OCI-LY7 (cell line): ENCODE data around the gene DEAF1. TPM values are rescaled to one million over a fixed set of nuclear protein-coding genes. Genes with fewer than 3 reads are reported as not detected.

ENCODE experiments used
- BruUV-seq: library from RNA; stranded (reverse); fragments of 400-500 nt; replicated peaks from 2 replicates; lab custom pipeline; 2021; lab: Mats Ljungman, UMichigan
- CTCF ChIA-PET: fragments of 300-600 bp; sonication (Branson Sonifier 250); formaldehyde crosslinking; loops from one replicate; lab custom pipeline; 2022; ENCODE audit warnings: antibody characterized with exemption; ENCODE audit not compliant: unreplicated experiment; lab: Charles Lee
- POLR2A ChIA-PET: fragments of 300-600 bp; sonication (Branson Sonifier 250); formaldehyde crosslinking; loops from one replicate; lab custom pipeline; 2022; ENCODE audit warnings: antibody characterized with exemption; lab: Charles Lee
- DNase-seq: peaks from one replicate; pipeline ENCODE4 v3.0.0-alpha.2; 2015; ENCODE audit warnings: low spot score
- H2AFZ ChIP-seq: fragments of 200-600 bp; sonication (generic), shearing (Covaris generic); 2 replicates; pipeline ENCODE4 v1.6.1; 2014; ENCODE audit warnings: mild to moderate bottlenecking, antibody characterized with exemption, low read length, moderate library complexity
- H3K27ac ChIP-seq: fragments of 200-600 bp; sonication (generic); 2 replicates; pipeline ENCODE4 v1.5.1; 2014; ENCODE audit warnings: mixed run types, low read depth, mild to moderate bottlenecking, moderate library complexity, low read length, inconsistent platforms; ENCODE audit not compliant: poor library complexity, severe bottlenecking
- H3K36me3 ChIP-seq: fragments of 200-600 bp; sonication (generic); 2 replicates; pipeline ENCODE4 v1.6.1; 2014; ENCODE audit warnings: mild to moderate bottlenecking, antibody characterized with exemption, low read length, moderate library complexity, mixed read lengths; ENCODE audit not compliant: insufficient read depth
- H3K4me1 ChIP-seq: fragments of 200-600 bp; sonication (generic); 2 replicates; pipeline ENCODE4 v1.5.1; 2014; ENCODE audit warnings: mild to moderate bottlenecking, low read length; ENCODE audit not compliant: insufficient read depth, poor library complexity, severe bottlenecking
- H3K4me2 ChIP-seq: fragments of 200-600 bp; sonication (generic); 2 replicates; pipeline ENCODE4 v1.6.1; 2014; ENCODE audit warnings: mild to moderate bottlenecking, low read length
- H3K4me3 ChIP-seq: fragments of 200-600 bp; sonication (generic); 2 replicates; pipeline ENCODE4 v1.5.1; 2014; ENCODE audit warnings: mild to moderate bottlenecking, low read depth, low read length; ENCODE audit not compliant: poor library complexity, severe bottlenecking
- H3K79me2 ChIP-seq: fragments of 200-600 bp; sonication (generic); 2 replicates; pipeline ENCODE4 v1.6.1; 2016; ENCODE audit warnings: low read depth, mild to moderate bottlenecking, low read length, moderate library complexity, mixed read lengths; ENCODE audit not compliant: insufficient read depth
- H3K9me2 ChIP-seq: fragments of 200-600 bp; sonication (generic); 2 replicates; pipeline ENCODE4 v1.6.1; 2016; ENCODE audit warnings: mild to moderate bottlenecking, low read length, mixed read lengths; ENCODE audit not compliant: insufficient read depth
- H3K9me3 ChIP-seq: fragments of 200-600 bp; sonication (generic); 2 replicates; pipeline ENCODE4 v1.6.1; 2014; ENCODE audit warnings: mild to moderate bottlenecking, mixed run types, low read length, mixed read lengths
- H4K20me1 ChIP-seq: fragments of 200-600 bp; sonication (generic); 2 replicates; pipeline ENCODE4 v1.6.1; 2014; ENCODE audit warnings: mild to moderate bottlenecking, antibody characterized with exemption, low read length, moderate library complexity, mixed read lengths; ENCODE audit not compliant: insufficient read depth
- CTCF ChIP-seq: fragments of 200-600 bp; sonication (generic); conservative IDR thresholded peaks from 2 replicates; pipeline ENCODE4 v1.5.1; 2014; ENCODE audit warnings: mild to moderate bottlenecking, antibody characterized with exemption, low read length, moderate library complexity, mixed read lengths
- EZH2phosphoT487 ChIP-seq: fragments of 200-600 bp; sonication (generic); IDR thresholded peaks from 2 replicates; pipeline ENCODE4 v1.6.1; 2018; ENCODE audit warnings: low read depth, borderline replicate concordance, mild to moderate bottlenecking, mixed run types, antibody characterized with exemption, low read length, moderate library complexity, mixed read lengths
- intact Hi-C: fragments of 100-400 bp; cut with micrococcal nuclease; formaldehyde crosslinking; loops from one replicate; pipeline ENCODE4 v1.10.0; 2022; ENCODE audit not compliant: unreplicated experiment
- total RNA-seq, 2 experiments: library from RNA; depleted of rRNA in 1 of 2; stranded (reverse); fragments of >200 nt in 1 of 2; shearing (Covaris generic) in 1 of 2; gene quantifications; 2 replicates each; pipeline ENCODE4 v1.2.3, GENCODE V29; 2014 to 2022

The DEAF1 gene
- total RNA-seq, 2 experiments from 2014 or later, result 42.7 to 66.2 TPM

- POLR2A ChIA-PET, result interaction anchor here (0.5 kb wide), 1 partner anchor 19 kb away, joined by 5 read pairs; no protein-coding TSS in a partner anchor
- H3K27ac ChIP-seq, result no peak overlapping the region
- no peak overlapping the region for H3K4me3 ChIP-seq
- intact Hi-C loops, result no loop called here
- no peak for DNase-seq
- 0 out of 2 replicates have a peak, but pooled peaks cover 3% of the 10 kb centered on the region for H4K20me1 ChIP-seq
- no peak overlapping the region for H3K4me2 ChIP-seq
- H2AFZ ChIP-seq, result no peak overlapping the region
- CTCF ChIA-PET, result no interaction called here
- BruUV-seq, result no TSS peak
- TF ChIP-seq EZH2phosphoT487 (no peak), CTCF (no peak)
- no peaks in the 10 kb centered on the region for H3K9me3 ChIP-seq
- peaks cover 81% of the 10 kb centered on the region for H3K36me3 ChIP-seq
- no peaks in the 10 kb centered on the region for H3K9me2 ChIP-seq
- H3K79me2 ChIP-seq, result no peaks in the 10 kb centered on the region
- H3K4me1 ChIP-seq, result peaks cover 6% of the 10 kb centered on the region
Observed at GRCh38 chr11:610146-610801, 84.7 kb downstream of the DEAF1 start.

- ChIA-PET POLR2A (no interaction called here), CTCF (no interaction called here)
- intact Hi-C loops, result no loop called here
- Histone ChIP-seq H3K27ac (no peak overlapping the region), H4K20me1 (0 out of 2 replicates have a peak, but pooled peaks cover 3% of the 10 kb centered on the region), H3K9me2 (no peaks in the 10 kb centered on the region), H3K79me2 (no peaks in the 10 kb centered on the region), H3K4me2 (no peak overlapping the region), H3K36me3 (peaks cover 90% of the 10 kb centered on the region), H3K4me1 (no peaks in the 10 kb centered on the region), H3K4me3 (no peak overlapping the region), H2AFZ (no peak overlapping the region), H3K9me3 (no peaks in the 10 kb centered on the region)
- TF ChIP-seq CTCF (no peak), EZH2phosphoT487 (no peak)
- BruUV-seq, result no TSS peak
- no peak for DNase-seq
Observed at GRCh38 chr11:609341-609811, 85.6 kb downstream of the DEAF1 start.

GRCh38 chr11:608791-609251, 86.2 kb downstream of the DEAF1 start:
- H3K9me2 ChIP-seq, result no peaks in the 10 kb centered on the region
- no peaks in the 10 kb centered on the region for H4K20me1 ChIP-seq
- H3K79me2 ChIP-seq, result no peaks in the 10 kb centered on the region
- no peak overlapping the region for H2AFZ ChIP-seq
- H3K9me3 ChIP-seq, result no peaks in the 10 kb centered on the region
- no TSS peak for BruUV-seq
- no peak overlapping the region for H3K4me3 ChIP-seq
- POLR2A ChIA-PET, result no interaction called here
- H3K4me2 ChIP-seq, result no peak overlapping the region
- H3K4me1 ChIP-seq, result no peaks in the 10 kb centered on the region
- CTCF ChIA-PET, result interaction anchor here (0.6 kb wide), 1 partner anchor 8 kb away, joined by 4 read pairs; no protein-coding TSS in a partner anchor
- no peak for DNase-seq
- peaks cover 96% of the 10 kb centered on the region for H3K36me3 ChIP-seq
- no peak overlapping the region for H3K27ac ChIP-seq
- TF ChIP-seq EZH2phosphoT487 (no peak), CTCF (no peak)
- intact Hi-C loops, result no loop called here
